Measurements from ENCODE around the gene PTCH2.
"Not testable (repeated sequence)": the region's sequence is repeated elsewhere in the genome, so short reads cannot be mapped to it uniquely, and the experiment has no call there.

PTCH2 gene

GRCh38 chr1:44817307-44817706 lies 25.7 kb downstream of the PTCH2 start:
- Histone ChIP-seq H3K27me3 (ENCODE audit: insufficient read depth, low read length) (no peaks in the 10 kb centered on the region), H3F3A (ENCODE audit: insufficient read depth, low read length) (no peaks in the 10 kb centered on the region), H2AFZ (ENCODE audit: low read length) (no peak overlapping the region), H3K9me3 (ENCODE audit: low read length) (no peaks in the 10 kb centered on the region), H4K20me1 (ENCODE audit: insufficient read depth, low read length) (no peaks in the 10 kb centered on the region), H3K4me2 (ENCODE audit: low read length) (no peak overlapping the region), H3K36me3 (ENCODE audit: insufficient read depth, low read length) (no peaks in the 10 kb centered on the region), H3K4me3 (ENCODE audit: low read depth, low read length, poor library complexity, severe bottlenecking) (no peak overlapping the region), H3K9ac (ENCODE audit: low read length) (no peak overlapping the region), H3K27ac (ENCODE audit: low read depth, low read length, poor library complexity, severe bottlenecking) (no peak overlapping the region), H3K79me2 (ENCODE audit: insufficient read depth, low read length) (no peaks in the 10 kb centered on the region), H3K9me2 (ENCODE audit: low read depth, low read length) (no peaks in the 10 kb centered on the region), H3K4me1 (ENCODE audit: insufficient read depth, low read length, severe bottlenecking) (peaks cover 35% of the 10 kb centered on the region)
- TF ChIP-seq EZH2 (IDR thresholded peaks at IDR 0.05; ENCODE audit: borderline replicate concordance, low read length) (no peak), CTCF (IDR thresholded peaks at IDR 0.05; ENCODE audit: low read length) (no peak)

GRCh38 chr1:44815926-44816325 lies 27.1 kb downstream of the PTCH2 start:
- H3K4me3 ChIP-seq (ENCODE audit: low read depth, low read length, poor library complexity, severe bottlenecking); H3K27me3 ChIP-seq (ENCODE audit: insufficient read depth, low read length); H3K9me2 ChIP-seq (ENCODE audit: low read depth, low read length); H2AFZ ChIP-seq (ENCODE audit: low read length); H3K4me2 ChIP-seq (ENCODE audit: low read length); H3K9me3 ChIP-seq (ENCODE audit: low read length); H3F3A ChIP-seq (ENCODE audit: insufficient read depth, low read length); H3K9ac ChIP-seq (ENCODE audit: low read length); H3K27ac ChIP-seq (ENCODE audit: low read depth, low read length, poor library complexity, severe bottlenecking); H3K79me2 ChIP-seq (ENCODE audit: insufficient read depth, low read length); H3K36me3 ChIP-seq (ENCODE audit: insufficient read depth, low read length); H4K20me1 ChIP-seq (ENCODE audit: insufficient read depth, low read length): not testable (repeated sequence)
- peaks cover 35% of the 10 kb centered on the region for H3K4me1 ChIP-seq (ENCODE audit: insufficient read depth, low read length, severe bottlenecking)

GRCh38 chr1:44812822-44813543 lies 30.1 kb downstream of the PTCH2 start:
- TF ChIP-seq CTCF (IDR thresholded peaks at IDR 0.05; ENCODE audit: low read length): no peak
- no peak for TF ChIP-seq EZH2 (IDR thresholded peaks at IDR 0.05; ENCODE audit: borderline replicate concordance, low read length)
- Histone ChIP-seq H3K27ac (ENCODE audit: low read depth, low read length, poor library complexity, severe bottlenecking) (no peak overlapping the region), H3K4me3 (ENCODE audit: low read depth, low read length, poor library complexity, severe bottlenecking) (peak overlapping the region; percentile 68), H3K4me2 (ENCODE audit: low read length) (peak overlapping the region; percentile 89), H3K27me3 (ENCODE audit: insufficient read depth, low read length) (no peaks in the 10 kb centered on the region), H3K9ac (ENCODE audit: low read length) (peak overlapping the region; percentile 92), H3K36me3 (ENCODE audit: insufficient read depth, low read length) (no peaks in the 10 kb centered on the region), H3K4me1 (ENCODE audit: insufficient read depth, low read length, severe bottlenecking) (peaks cover 44% of the 10 kb centered on the region), H3K9me2 (ENCODE audit: low read depth, low read length) (no peaks in the 10 kb centered on the region), H4K20me1 (ENCODE audit: insufficient read depth, low read length) (no peaks in the 10 kb centered on the region), H3K9me3 (ENCODE audit: low read length) (no peaks in the 10 kb centered on the region), H3F3A (ENCODE audit: insufficient read depth, low read length) (no peaks in the 10 kb centered on the region), H2AFZ (ENCODE audit: low read length) (0 out of 2 replicates have a peak overlapping the region, but pooled peaks have one; percentile 39), H3K79me2 (ENCODE audit: insufficient read depth, low read length) (no peaks in the 10 kb centered on the region)

GRCh38 chr1:44811234-44811633 lies 31.8 kb downstream of the PTCH2 start:
- Histone ChIP-seq H3K4me3 (ENCODE audit: low read depth, low read length, poor library complexity, severe bottlenecking) (no peak overlapping the region), H3K27ac (ENCODE audit: low read depth, low read length, poor library complexity, severe bottlenecking) (no peak overlapping the region), H3K4me1 (ENCODE audit: insufficient read depth, low read length, severe bottlenecking) (peaks cover 55% of the 10 kb centered on the region), H3K4me2 (ENCODE audit: low read length) (no peak overlapping the region), H3K9ac (ENCODE audit: low read length) (no peak overlapping the region), H3F3A (ENCODE audit: insufficient read depth, low read length) (no peaks in the 10 kb centered on the region), H3K9me3 (ENCODE audit: low read length) (no peaks in the 10 kb centered on the region), H3K36me3 (ENCODE audit: insufficient read depth, low read length) (no peaks in the 10 kb centered on the region), H4K20me1 (ENCODE audit: insufficient read depth, low read length) (no peaks in the 10 kb centered on the region), H2AFZ (ENCODE audit: low read length) (no peak overlapping the region), H3K27me3 (ENCODE audit: insufficient read depth, low read length) (no peaks in the 10 kb centered on the region), H3K9me2 (ENCODE audit: low read depth, low read length) (no peaks in the 10 kb centered on the region), H3K79me2 (ENCODE audit: insufficient read depth, low read length) (no peaks in the 10 kb centered on the region)
- no peak for TF ChIP-seq EZH2 (IDR thresholded peaks at IDR 0.05; ENCODE audit: borderline replicate concordance, low read length)
- TF ChIP-seq CTCF (IDR thresholded peaks at IDR 0.05; ENCODE audit: low read length): no peak

DNA sequence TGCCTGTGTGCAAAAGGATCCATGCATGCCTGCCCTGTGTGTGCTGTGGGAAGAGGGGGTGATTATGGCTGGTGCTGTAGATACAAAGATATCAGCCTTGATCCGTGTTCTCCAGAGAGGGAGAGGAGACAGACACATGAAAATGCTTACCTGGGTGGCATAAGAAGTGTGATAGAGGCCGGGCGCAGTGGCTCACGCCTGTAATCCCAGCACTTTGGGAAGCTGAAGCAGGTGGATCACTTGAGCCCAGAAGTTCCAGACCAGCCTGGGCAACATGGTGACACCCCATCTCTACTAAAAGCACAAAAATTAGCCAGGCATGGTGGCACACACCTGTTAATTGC lies 32.3 kb downstream of the PTCH2 start:
- not testable (repeated sequence) for H3K9me3 ChIP-seq (ENCODE audit: low read length); H3K79me2 ChIP-seq (ENCODE audit: insufficient read depth, low read length); H3K4me2 ChIP-seq (ENCODE audit: low read length); H3F3A ChIP-seq (ENCODE audit: insufficient read depth, low read length); H3K4me3 ChIP-seq (ENCODE audit: low read depth, low read length, poor library complexity, severe bottlenecking); H3K9me2 ChIP-seq (ENCODE audit: low read depth, low read length); H3K9ac ChIP-seq (ENCODE audit: low read length); H3K36me3 ChIP-seq (ENCODE audit: insufficient read depth, low read length); H4K20me1 ChIP-seq (ENCODE audit: insufficient read depth, low read length); H2AFZ ChIP-seq (ENCODE audit: low read length); H3K27me3 ChIP-seq (ENCODE audit: insufficient read depth, low read length)
- H3K27ac ChIP-seq (ENCODE audit: low read depth, low read length, poor library complexity, severe bottlenecking): peak overlapping the region; percentile 90
- peaks cover 55% of the 10 kb centered on the region for H3K4me1 ChIP-seq (ENCODE audit: insufficient read depth, low read length, severe bottlenecking)
